A549 (cell line): ENCODE measurements around the gene BAHCC1. TPM values are rescaled to one million over a fixed set of nuclear protein-coding genes. Genes with fewer than 3 reads are reported as not detected.

ENCODE experiments used
- BCL3 ChIP-seq: fragments of >200 bp; sonication (Bioruptor Twin); formaldehyde crosslinking; IDR thresholded peaks from 3 replicates; pipeline ENCODE4 v1.6.1; 2016
- CBX2 ChIP-seq: fragments of 200-600 bp; sonication (generic); IDR thresholded peaks from 2 replicates; pipeline ENCODE4 v1.6.1; 2016; ENCODE audit warnings: low read depth, mild to moderate bottlenecking, borderline replicate concordance
- EHF ChIP-seq: fragments of 250-450 bp; sonication (Bioruptor Pico); IDR thresholded peaks from 2 replicates; pipeline ENCODE4 v1.5.0; 2020; ENCODE audit warnings: mild to moderate bottlenecking
- GATA3 ChIP-seq: IDR thresholded peaks from 2 replicates; pipeline ENCODE4 v1.6.1; 2012; ENCODE audit warnings: borderline replicate concordance
- HDAC2 ChIP-seq: fragments of 200-600 bp; sonication (generic); IDR thresholded peaks from 2 replicates; pipeline ENCODE4 v1.6.1; 2016
- HOXB13 ChIP-seq: fragments of 250-450 bp; sonication (Bioruptor Pico); IDR thresholded peaks from 2 replicates; pipeline ENCODE4 v1.5.0; 2020; ENCODE audit warnings: low read depth, mild to moderate bottlenecking, moderate library complexity
- MAFK ChIP-seq: fragments of 450-650 bp; IDR thresholded peaks from 2 replicates; pipeline ENCODE4 v1.6.1; 2014; ENCODE audit not compliant: partially characterized antibody
- MAZ ChIP-seq: fragments of 150-350 bp; IDR thresholded peaks from 2 replicates; pipeline ENCODE4 v1.6.1; 2014; ENCODE audit warnings: antibody characterized with exemption, low read depth, low read length, borderline replicate concordance
- PBX3 ChIP-seq: IDR thresholded peaks from 2 replicates; pipeline ENCODE4 v1.6.1; 2012
- RCOR1 ChIP-seq: fragments of 150-350 bp; IDR thresholded peaks from 2 replicates; pipeline ENCODE4 v1.6.1; 2014; ENCODE audit warnings: antibody characterized with exemption, low read length, low read depth
- RFX5 ChIP-seq: fragments of 450-650 bp; IDR thresholded peaks from 2 replicates; pipeline ENCODE4 v1.7.1; 2014; ENCODE audit warnings: antibody characterized with exemption, mild to moderate bottlenecking, moderate library complexity
- RNF2 ChIP-seq: fragments of 200-600 bp; sonication (generic); IDR thresholded peaks from 2 replicates; pipeline ENCODE4 v1.6.1; 2016; ENCODE audit warnings: low read depth, mild to moderate bottlenecking, antibody characterized with exemption, moderate library complexity, borderline replicate concordance
- SREBF2 ChIP-seq: fragments of 450-650 bp; IDR thresholded peaks from 2 replicates; pipeline ENCODE4 v1.6.1; 2014; ENCODE audit warnings: mild to moderate bottlenecking, moderate library complexity
- USF2 ChIP-seq: fragments of 450-650 bp; IDR thresholded peaks from 2 replicates; pipeline ENCODE4 v1.6.1; 2014; ENCODE audit warnings: antibody characterized with exemption
- ZC3H11A ChIP-seq: fragments of 450-650 bp; IDR thresholded peaks from 2 replicates; pipeline ENCODE4 v1.6.1; 2014; ENCODE audit warnings: antibody characterized with exemption, mild to moderate bottlenecking
- ZFP36 ChIP-seq: fragments of 450-650 bp; IDR thresholded peaks from 2 replicates; pipeline ENCODE4 v1.6.1; 2014; ENCODE audit warnings: borderline replicate concordance; ENCODE audit not compliant: partially characterized antibody
- ZSCAN20 ChIP-seq: fragments of 250-450 bp; sonication (Bioruptor Pico); IDR thresholded peaks from 2 replicates; pipeline ENCODE4 v1.8.0; 2022; ENCODE audit warnings: mild to moderate bottlenecking, moderate library complexity
- polyA plus RNA-seq, 4 experiments: library from polyadenylated mRNA; depleted of rRNA in 3 of 4; stranded (reverse); fragments of >200 nt; fragmentation: RNase III in 1 of 4; extraction: RNeasy Plus Mini Kit Qiagen cat#74134 plus additional on column Dnase treatment in 1 of 4; gene quantifications; 2 replicates in 3 of 4; 3 replicates in 1 of 4; pipeline ENCODE4 v1.2.3, GENCODE V29; 2011 to 2017
- TF ChIP-seq, protein P1 (sequence below): fragments of >200 bp; sonication (Bioruptor Twin); formaldehyde crosslinking; IDR thresholded peaks from 3 replicates; pipeline ENCODE4 v1.5.1; 2016
- TF ChIP-seq, protein P2 (sequence below): fragments of 200-600 bp; sonication (generic); IDR thresholded peaks from 2 replicates; pipeline ENCODE4 v1.6.1; 2016; ENCODE audit warnings: antibody characterized with exemption, mild to moderate bottlenecking, moderate library complexity

The BAHCC1 gene
- polyA plus RNA-seq, 2 of the 4 experiments (the other 2 are of a cell fraction) = 2.6 to 5.8 TPM

GRCh38 chr17:81514739-81515529, 119.7 kb downstream of the BAHCC1 start (continued):
- TF ChIP-seq MAFK = no peak
- TF ChIP-seq CBX2 = no peak
- TF ChIP-seq RNF2 = no peak
- TF ChIP-seq MAZ = no peak; the same call in 1 of the 2 replicates
- 0 out of 3 replicates have a peak, but pooled peaks have one; percentile 18 for TF ChIP-seq BCL3
- no peak for TF ChIP-seq RCOR1
- TF ChIP-seq EHF (CRISPR knock-in tag) = no peak
- TF ChIP-seq HDAC2 = no peak
- TF ChIP-seq HOXB13 = no peak
- TF ChIP-seq SREBF2 = no peak
- TF ChIP-seq, protein P1, sequence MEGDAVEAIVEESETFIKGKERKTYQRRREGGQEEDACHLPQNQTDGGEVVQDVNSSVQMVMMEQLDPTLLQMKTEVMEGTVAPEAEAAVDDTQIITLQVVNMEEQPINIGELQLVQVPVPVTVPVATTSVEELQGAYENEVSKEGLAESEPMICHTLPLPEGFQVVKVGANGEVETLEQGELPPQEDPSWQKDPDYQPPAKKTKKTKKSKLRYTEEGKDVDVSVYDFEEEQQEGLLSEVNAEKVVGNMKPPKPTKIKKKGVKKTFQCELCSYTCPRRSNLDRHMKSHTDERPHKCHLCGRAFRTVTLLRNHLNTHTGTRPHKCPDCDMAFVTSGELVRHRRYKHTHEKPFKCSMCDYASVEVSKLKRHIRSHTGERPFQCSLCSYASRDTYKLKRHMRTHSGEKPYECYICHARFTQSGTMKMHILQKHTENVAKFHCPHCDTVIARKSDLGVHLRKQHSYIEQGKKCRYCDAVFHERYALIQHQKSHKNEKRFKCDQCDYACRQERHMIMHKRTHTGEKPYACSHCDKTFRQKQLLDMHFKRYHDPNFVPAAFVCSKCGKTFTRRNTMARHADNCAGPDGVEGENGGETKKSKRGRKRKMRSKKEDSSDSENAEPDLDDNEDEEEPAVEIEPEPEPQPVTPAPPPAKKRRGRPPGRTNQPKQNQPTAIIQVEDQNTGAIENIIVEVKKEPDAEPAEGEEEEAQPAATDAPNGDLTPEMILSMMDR = no peak
- no peak for TF ChIP-seq ZSCAN20
- peak; percentile 51; the same call in 1 of the 2 replicates for TF ChIP-seq PBX3
- no peak for TF ChIP-seq ZC3H11A
- no peak for TF ChIP-seq GATA3
- TF ChIP-seq, protein P2, sequence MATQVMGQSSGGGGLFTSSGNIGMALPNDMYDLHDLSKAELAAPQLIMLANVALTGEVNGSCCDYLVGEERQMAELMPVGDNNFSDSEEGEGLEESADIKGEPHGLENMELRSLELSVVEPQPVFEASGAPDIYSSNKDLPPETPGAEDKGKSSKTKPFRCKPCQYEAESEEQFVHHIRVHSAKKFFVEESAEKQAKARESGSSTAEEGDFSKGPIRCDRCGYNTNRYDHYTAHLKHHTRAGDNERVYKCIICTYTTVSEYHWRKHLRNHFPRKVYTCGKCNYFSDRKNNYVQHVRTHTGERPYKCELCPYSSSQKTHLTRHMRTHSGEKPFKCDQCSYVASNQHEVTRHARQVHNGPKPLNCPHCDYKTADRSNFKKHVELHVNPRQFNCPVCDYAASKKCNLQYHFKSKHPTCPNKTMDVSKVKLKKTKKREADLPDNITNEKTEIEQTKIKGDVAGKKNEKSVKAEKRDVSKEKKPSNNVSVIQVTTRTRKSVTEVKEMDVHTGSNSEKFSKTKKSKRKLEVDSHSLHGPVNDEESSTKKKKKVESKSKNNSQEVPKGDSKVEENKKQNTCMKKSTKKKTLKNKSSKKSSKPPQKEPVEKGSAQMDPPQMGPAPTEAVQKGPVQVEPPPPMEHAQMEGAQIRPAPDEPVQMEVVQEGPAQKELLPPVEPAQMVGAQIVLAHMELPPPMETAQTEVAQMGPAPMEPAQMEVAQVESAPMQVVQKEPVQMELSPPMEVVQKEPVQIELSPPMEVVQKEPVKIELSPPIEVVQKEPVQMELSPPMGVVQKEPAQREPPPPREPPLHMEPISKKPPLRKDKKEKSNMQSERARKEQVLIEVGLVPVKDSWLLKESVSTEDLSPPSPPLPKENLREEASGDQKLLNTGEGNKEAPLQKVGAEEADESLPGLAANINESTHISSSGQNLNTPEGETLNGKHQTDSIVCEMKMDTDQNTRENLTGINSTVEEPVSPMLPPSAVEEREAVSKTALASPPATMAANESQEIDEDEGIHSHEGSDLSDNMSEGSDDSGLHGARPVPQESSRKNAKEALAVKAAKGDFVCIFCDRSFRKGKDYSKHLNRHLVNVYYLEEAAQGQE = no peak
- no peak for TF ChIP-seq USF2
- no peak for TF ChIP-seq RFX5
- no peak for TF ChIP-seq ZFP36
- TF ChIP-seq, all 56 proteins: peak for 12
